GM12878 (cell line): ENCODE measurements around the gene GRAMD1B. TPM values are rescaled to one million over a fixed set of nuclear protein-coding genes. Genes with fewer than 3 reads are reported as not detected.

Experiments used
- ATAC-seq: fragments of 200-7000 bp; cut with Tn5 transposase; 3 replicates; pipeline ENCODE4 v1.9.1; 2020; ENCODE audit warnings: mild to moderate bottlenecking, moderate library complexity
- BruUV-seq: library from RNA; stranded (reverse); fragments of 400-500 nt; replicated peaks from 2 replicates; lab custom pipeline; 2021; lab: Mats Ljungman, UMichigan
- CTCF ChIA-PET: fragments of 300-600 bp; sonication (Branson Sonifier 250); formaldehyde crosslinking; extraction: SDS; loops from one replicate; lab custom pipeline; 2021; ENCODE audit warnings: inconsistent platforms; lab: Yijun Ruan, JAX
- POLR2A ChIA-PET: fragments of 350-600 bp; formaldehyde crosslinking; extraction: SDS; loops from one replicate; lab custom pipeline; 2021; ENCODE audit warnings: inconsistent platforms; lab: Charles Lee
- RAD21 ChIA-PET: fragments of 300-600 bp; sonication (Branson Sonifier 250); formaldehyde crosslinking; loops from one replicate; lab custom pipeline; 2023; ENCODE audit warnings: antibody characterized with exemption; ENCODE audit not compliant: unreplicated experiment; lab: Charles Lee
- SMC1A ChIA-PET: fragments of 300-600 bp; sonication (Branson Sonifier 250); formaldehyde crosslinking; loops from one replicate; lab custom pipeline; 2023; ENCODE audit not compliant: unreplicated experiment, uncharacterized antibody; lab: Charles Lee
- DNase-seq: peaks from one replicate; pipeline ENCODE4 v3.0.0-alpha.2; 2011; ENCODE audit warnings: low read depth, low spot score
- FAIRE-seq: peaks from 3 replicates; lab custom pipeline; 2011; peaks lifted over from hg19 to GRCh38; lab: Jason Lieb, UNC
- H2AFZ ChIP-seq: 2 replicates; pipeline ENCODE4 v1.6.0; 2011; ENCODE audit warnings: low read depth, low read length, control low read depth; ENCODE audit not compliant: control insufficient read depth
- H3K27ac ChIP-seq: 2 replicates; pipeline ENCODE4 v1.5.1; 2011; ENCODE audit warnings: control low read depth; ENCODE audit not compliant: control insufficient read depth, insufficient read depth
- H3K27me3 ChIP-seq, 2 experiments: replicated peaks in 1 of 2; 2 replicates each; pipeline versions ENCODE4 v1.6.0 to v1.6.1; 2011; ENCODE audit warnings: low read length in 1 of 2; ENCODE audit not compliant: control insufficient read depth in 2 of 2, insufficient read depth in 2 of 2
- H3K36me3 ChIP-seq, 2 experiments: 2 replicates each; pipeline ENCODE4 v1.5.1; 2011; ENCODE audit warnings: low read length in 1 of 2; ENCODE audit not compliant: control insufficient read depth in 2 of 2, insufficient read depth in 2 of 2
- H3K4me1 ChIP-seq: 2 replicates; pipeline ENCODE4 v1.6.1; 2011; ENCODE audit warnings: mild to moderate bottlenecking, low read length, moderate library complexity, mixed read lengths; ENCODE audit not compliant: control insufficient read depth, insufficient read depth
- H3K4me2 ChIP-seq: 2 replicates; pipeline ENCODE4 v1.6.0; 2011; ENCODE audit warnings: control low read depth; ENCODE audit not compliant: control insufficient read depth, insufficient read depth
- H3K4me3 ChIP-seq: fragments of 200-600 bp; sonication (generic); 2 replicates; pipeline ENCODE4 v1.5.1; 2016
- H3K79me2 ChIP-seq: 2 replicates; pipeline ENCODE4 v1.6.0; 2011; ENCODE audit warnings: low read length; ENCODE audit not compliant: control insufficient read depth, insufficient read depth
- H3K9ac ChIP-seq: 2 replicates; pipeline ENCODE4 v1.8.0; 2011; ENCODE audit warnings: low read length, control low read depth, mixed read lengths; ENCODE audit not compliant: control insufficient read depth, insufficient read depth
- H3K9me3 ChIP-seq: replicated peaks from 3 replicates; pipeline ENCODE4 v1.5.1; 2011; ENCODE audit warnings: mild to moderate bottlenecking, low read length; ENCODE audit not compliant: control insufficient read depth, insufficient read depth
- H4K20me1 ChIP-seq: 2 replicates; pipeline ENCODE4 v1.6.0; 2011; ENCODE audit not compliant: control insufficient read depth, insufficient read depth
- ATF2 ChIP-seq: IDR thresholded peaks from 2 replicates; pipeline ENCODE4 v1.6.1; 2012; ENCODE audit warnings: low read length, inconsistent platforms
- BHLHE40 ChIP-seq, 2 experiments: fragments of 450-650 bp in 1 of 2; IDR thresholded peaks; 2 replicates each; pipeline ENCODE4 v1.6.1; 2011 to 2017; ENCODE audit warnings: low read depth in 2 of 2, borderline replicate concordance in 1 of 2, improper control_type of control experiment in 1 of 2, low read length in 1 of 2, mild to moderate bottlenecking in 1 of 2
- NFIC ChIP-seq: IDR thresholded peaks from 2 replicates; pipeline ENCODE4 v1.6.1; 2012; ENCODE audit warnings: low read depth, mild to moderate bottlenecking, inconsistent platforms, low read length, moderate library complexity
- NFYB ChIP-seq: IDR thresholded peaks from 2 replicates; pipeline ENCODE4 v1.6.1; 2011; ENCODE audit warnings: low read depth, mild to moderate bottlenecking, low read length, improper control_type of control experiment, moderate library complexity; ENCODE audit not compliant: insufficient read depth
- RB1 ChIP-seq: fragments of 450-650 bp; formaldehyde crosslinking; IDR thresholded peaks from 2 replicates; pipeline ENCODE4 v1.6.1; 2017; ENCODE audit warnings: mild to moderate bottlenecking, borderline replicate concordance
- SREBF1 ChIP-seq: IDR thresholded peaks from 2 replicates; pipeline ENCODE4 v1.6.1; 2012; ENCODE audit warnings: mild to moderate bottlenecking, low read length
- WGBS: methylation state at CpG from one replicate; pipeline ENCODE4 v1.1.6; 2016; ENCODE audit warnings: low lambda C conversion rate; ENCODE audit not compliant: insufficient replicate concordance, insufficient coverage; ENCODE audit errors: missing lambda C conversion rate; 5-methylcytosine and 5-hydroxymethylcytosine counted together
- in situ Hi-C: fragments of 300-500 bp; cut with MboI; formaldehyde crosslinking; loops from 9 replicates; pipeline ENCODE4 v1.14.3; 2018; ENCODE audit warnings: mixed read lengths
- intact Hi-C: fragments of 100-400 bp; cut with micrococcal nuclease; formaldehyde crosslinking; loops from one replicate; pipeline ENCODE4 v1.14.2; 2022; ENCODE audit not compliant: unreplicated experiment
- polyA plus RNA-seq, 11 experiments: library from polyadenylated mRNA; depleted of rRNA in 4 of 11; unstranded in 6 of 11; stranded (reverse) in 5 of 11; fragments of >200 nt; fragmentation: Nextera tagmentation in 4 of 11; fragmentation: Illumina TruSeq in 1 of 11; extraction: Ambion mirVana in 4 of 11; extraction: Trizol in 1 of 11; gene quantifications; 1 replicate in 1 of 11; 2 replicates in 10 of 11; pipeline versions ENCODE4 v1.2.1 to v1.2.3, GENCODE V29; 2011 to 2016; ENCODE audit warnings: inconsistent platforms in 2 of 11, missing spikeins in 2 of 11, low read depth in 1 of 11
- total RNA-seq, 4 experiments: library from RNA; depleted of rRNA in 3 of 4; stranded (reverse); fragments of >200 nt in 3 of 4; fragmentation: Illumina TruSeq in 1 of 4; extraction: Trizol in 1 of 4; gene quantifications; 2 replicates each; pipeline versions ENCODE4 v1.2.1 to v1.2.3, GENCODE V29; 2013 to 2021

The GRAMD1B gene
- total and polyA plus RNA-seq, 10 of the 15 experiments (the other 5 are each of a cell fraction or from before 2014, with no cell fraction given): 1.9 to 49.1 (median 26.9) TPM

GRCh38 chr11:123428116-123428715 is 1.9 kb upstream of the GRAMD1B start:
- in situ Hi-C loops: no loop called here
- Histone ChIP-seq H3K79me2 (peaks cover 3% of the 10 kb centered on the region), H2AFZ (no peak overlapping the region), H3K4me2 (no peak overlapping the region), H3K9ac (no peak overlapping the region), H4K20me1 (no peaks in the 10 kb centered on the region), H3K4me3 (no peak overlapping the region), H3K27me3 (no peaks in the 10 kb centered on the region), H3K36me3 (no peaks in the 10 kb centered on the region), H3K9me3 (no peaks in the 10 kb centered on the region), H3K27ac (no peak overlapping the region), H3K4me1 (peaks cover 3% of the 10 kb centered on the region)
- ChIA-PET CTCF (interaction anchor here (0.5 to 2.3 kb wide), 6 partner anchors 12 to 374 kb away, joined by 3 to 15 read pairs (median 4); no protein-coding TSS in a partner anchor), SMC1A (interaction anchor here (0.9 to 4.5 kb wide), 4 partner anchors 18 to 58 kb away, joined by 3 to 32 read pairs (median 7); no protein-coding TSS in a partner anchor), RAD21 (no interaction called here), POLR2A (no interaction called here)
- no TSS peak for BruUV-seq
- intact Hi-C loops: no loop called here
- no peak for FAIRE-seq
- no peak for DNase-seq
- WGBS: 27% methylated on average over 6 of the region's 6 CpGs
- no peak for ATAC-seq
- TF ChIP-seq BHLHE40 (IDR thresholded peaks at IDR 0.05; ENCODE audit: borderline replicate concordance in 1 of 2, low read depth in 2 of 2, low read length in 1 of 2) (no peak), NFYB (no peak)

GRCh38 chr11:123429336-123429735 is 733 bp upstream of the GRAMD1B start:
- Histone ChIP-seq H3K79me2 (peaks cover 3% of the 10 kb centered on the region), H3K9ac (0 out of 2 replicates have a peak overlapping the region, but pooled peaks have one; percentile 36), H3K4me1 (peaks cover 3% of the 10 kb centered on the region), H3K4me2 (peak overlapping the region; percentile 40; the same call in 1 of the 2 replicates), H4K20me1 (no peaks in the 10 kb centered on the region), H3K27me3 (no peaks in the 10 kb centered on the region), H3K36me3 (no peaks in the 10 kb centered on the region), H3K4me3 (no peak overlapping the region)
- CTCF ChIA-PET: interaction anchor here (1.2 to 2.3 kb wide), 2 partner anchors 21 to 49 kb away, joined by 3 to 15 read pairs; no protein-coding TSS in a partner anchor
- FAIRE-seq (no peak), ATAC-seq (no peak), DNase-seq (no peak)
- 66% methylated on average over 5 of the region's 5 CpGs for WGBS
- RAD21 ChIA-PET: interaction anchor here (1.0 to 1.7 kb wide), 2 partner anchors 22 to 46 kb away, joined by 3 read pairs; no protein-coding TSS in a partner anchor
- no TSS peak for BruUV-seq
- SMC1A ChIA-PET: interaction anchor here (1.1 to 4.5 kb wide), 3 partner anchors 21 to 121 kb away, joined by 3 to 32 read pairs (median 11); no protein-coding TSS in a partner anchor
- intact Hi-C loops: no loop called here
- POLR2A ChIA-PET: interaction anchor here (0.5 kb wide), 1 partner anchor 331 kb away, joined by 8 read pairs; no protein-coding TSS in a partner anchor
- TF ChIP-seq NFIC: no peak
- TF ChIP-seq ATF2: no peak
- no peak for TF ChIP-seq SREBF1
- no peak for TF ChIP-seq RB1
- TF ChIP-seq, all 136 proteins: peak for 0
- H3K27ac ChIP-seq: no peak overlapping the region
- no peaks in the 10 kb centered on the region for H3K9me3 ChIP-seq
- in situ Hi-C loops: no loop called here
- no peak overlapping the region for H2AFZ ChIP-seq
